Smooth muscle cell (in vitro differentiated cells): ENCODE measurements around the gene NHLH1. TPM values are rescaled to one million over a fixed set of nuclear protein-coding genes. Genes with fewer than 3 reads are reported as not detected.

Experiments used
- DNase-seq: peaks from one replicate; lab custom pipeline; 2025; ENCODE audit not compliant: unreplicated experiment; lab: John Stamatoyannopoulos, UW
- H2AFZ ChIP-seq: fragments of 200-600 bp; sonication (generic); 2 replicates; pipeline ENCODE4 v1.6.0; 2016; ENCODE audit warnings: antibody characterized with exemption, low read depth, mild to moderate bottlenecking
- H3F3A ChIP-seq: fragments of 200-600 bp; sonication (generic); 2 replicates; pipeline ENCODE4 v1.6.0; 2017; ENCODE audit warnings: antibody characterized with exemption, low read depth
- H3K27ac ChIP-seq: fragments of 200-600 bp; sonication (generic); 2 replicates; pipeline ENCODE4 v1.5.1; 2016; ENCODE audit warnings: low read depth, mild to moderate bottlenecking
- H3K27me3 ChIP-seq: fragments of 200-600 bp; sonication (generic); 2 replicates; pipeline ENCODE4 v1.6.1; 2016; ENCODE audit warnings: low read depth, mild to moderate bottlenecking
- H3K36me3 ChIP-seq: fragments of 200-600 bp; sonication (generic); 2 replicates; pipeline ENCODE4 v1.5.1; 2016; ENCODE audit warnings: low read depth
- H3K4me1 ChIP-seq: fragments of 200-600 bp; sonication (generic); 2 replicates; pipeline ENCODE4 v1.5.1; 2016; ENCODE audit warnings: low read depth
- H3K4me2 ChIP-seq: fragments of 200-600 bp; sonication (generic); 2 replicates; pipeline ENCODE4 v1.6.0; 2016; ENCODE audit warnings: mild to moderate bottlenecking
- H3K4me3 ChIP-seq: fragments of 200-600 bp; sonication (generic); 2 replicates; pipeline ENCODE4 v1.5.1; 2016; ENCODE audit warnings: mild to moderate bottlenecking
- H3K79me2 ChIP-seq: fragments of 200-600 bp; sonication (generic); 2 replicates; pipeline ENCODE4 v1.6.0; 2016; ENCODE audit warnings: low read depth, mild to moderate bottlenecking
- H3K9ac ChIP-seq: fragments of 200-600 bp; sonication (generic); 2 replicates; pipeline ENCODE4 v1.6.0; 2016; ENCODE audit warnings: low read depth
- H3K9me3 ChIP-seq: fragments of 200-600 bp; sonication (generic); replicated peaks from 2 replicates; pipeline ENCODE4 v1.5.1; 2016; ENCODE audit warnings: low read depth
- H4K20me1 ChIP-seq: fragments of 200-600 bp; sonication (generic); 2 replicates; pipeline ENCODE4 v1.6.0; 2016; ENCODE audit warnings: low read depth
- CTCF ChIP-seq: fragments of 200-600 bp; sonication (generic); IDR thresholded peaks from 2 replicates; pipeline ENCODE4 v1.5.1; 2017; ENCODE audit warnings: borderline replicate concordance, mild to moderate bottlenecking, antibody characterized with exemption; ENCODE audit not compliant: insufficient read depth, poor library complexity, severe bottlenecking
- WGBS: methylation state at CpG from one replicate; pipeline ENCODE4 v1.1.7; 2016; ENCODE audit warnings: low lambda C conversion rate; 5-methylcytosine and 5-hydroxymethylcytosine counted together
- polyA plus RNA-seq: library from polyadenylated mRNA; unstranded; fragments of >200 nt; fragmentation: Nextera tagmentation; extraction: Ambion mirVana; gene quantifications from 2 replicates; pipeline ENCODE4 v1.2.1, GENCODE V29; 2016
- total RNA-seq: library from RNA; depleted of rRNA; stranded (reverse); fragments of >200 nt; gene quantifications from 2 replicates; pipeline ENCODE4 v1.2.3, GENCODE V29; 2014

NHLH1 gene
- total and polyA plus RNA-seq, 2 experiments from 2014 or later, result 0.27 TPM; not detected in 1

- Histone ChIP-seq H3K36me3 (peaks cover 65% of the 10 kb centered on the region), H3K4me1 (no peaks in the 10 kb centered on the region), H3K79me2 (peaks cover 95% of the 10 kb centered on the region), H2AFZ (no peak overlapping the region), H3K4me2 (no peak overlapping the region), H3K27ac (no peak overlapping the region), H3F3A (peaks cover 12% of the 10 kb centered on the region), H3K27me3 (no peaks in the 10 kb centered on the region), H3K9me3 (no peaks in the 10 kb centered on the region), H3K9ac (no peak overlapping the region), H4K20me1 (peaks cover 98% of the 10 kb centered on the region), H3K4me3 (no peak overlapping the region)
- no peak for TF ChIP-seq CTCF
- no peak for DNase-seq
- 92% methylated on average over 8 of the region's 8 CpGs for WGBS
Measured at GRCh38 chr1:160328184-160328583, 38.7 kb upstream of the NHLH1 start.

GRCh38 chr1:160330119-160330518, 36.8 kb upstream of the NHLH1 start:
- H3K79me2 ChIP-seq, result peaks cover 95% of the 10 kb centered on the region

GRCh38 chr1:160332516-160332915, 34.4 kb upstream of the NHLH1 start:
- H2AFZ ChIP-seq, result no peak overlapping the region
- no peak for DNase-seq
- H4K20me1 ChIP-seq, result peaks cover 98% of the 10 kb centered on the region
- peaks cover 97% of the 10 kb centered on the region for H3K79me2 ChIP-seq
- H3K9ac ChIP-seq, result no peak overlapping the region
- H3K4me2 ChIP-seq, result no peak overlapping the region
- no peak for TF ChIP-seq CTCF
- peaks cover 18% of the 10 kb centered on the region for H3F3A ChIP-seq
- H3K4me3 ChIP-seq, result no peak overlapping the region
- H3K36me3 ChIP-seq, result peaks cover 48% of the 10 kb centered on the region
- H3K4me1 ChIP-seq, result no peaks in the 10 kb centered on the region
- H3K9me3 ChIP-seq, result no peaks in the 10 kb centered on the region
- no peak overlapping the region for H3K27ac ChIP-seq
- no peaks in the 10 kb centered on the region for H3K27me3 ChIP-seq

More at GRCh38 chr1:160330119-160330518, 36.8 kb upstream of the NHLH1 start:
- H3K9ac ChIP-seq, result no peak overlapping the region
- no peak overlapping the region for H3K4me2 ChIP-seq
- peaks cover 21% of the 10 kb centered on the region for H3F3A ChIP-seq
- no peaks in the 10 kb centered on the region for H3K4me1 ChIP-seq
- H2AFZ ChIP-seq, result no peak overlapping the region
- no peaks in the 10 kb centered on the region for H3K9me3 ChIP-seq
- peaks cover 67% of the 10 kb centered on the region for H3K36me3 ChIP-seq
- no peak overlapping the region for H3K4me3 ChIP-seq
- H3K27ac ChIP-seq, result no peak overlapping the region
- H3K27me3 ChIP-seq, result no peaks in the 10 kb centered on the region
- DNase-seq, result no peak
- TF ChIP-seq CTCF, result no peak
- peaks cover 98% of the 10 kb centered on the region for H4K20me1 ChIP-seq

GRCh38 chr1:160338580-160338979, 28.3 kb upstream of the NHLH1 start:
- peaks cover 10% of the 10 kb centered on the region for H3F3A ChIP-seq
- H3K9me3 ChIP-seq, result no peaks in the 10 kb centered on the region
- H3K79me2 ChIP-seq, result peaks cover 100% of the 10 kb centered on the region
- no peaks in the 10 kb centered on the region for H3K27me3 ChIP-seq
- H4K20me1 ChIP-seq, result peaks cover 90% of the 10 kb centered on the region
- H3K4me3 ChIP-seq, result no peak overlapping the region
- H2AFZ ChIP-seq, result no peak overlapping the region
- no peak overlapping the region for H3K9ac ChIP-seq
- H3K27ac ChIP-seq, result peak overlapping the region; percentile 34
- TF ChIP-seq CTCF, result no peak
- peaks cover 18% of the 10 kb centered on the region for H3K4me1 ChIP-seq
- no peak for DNase-seq
- H3K36me3 ChIP-seq, result peaks cover 34% of the 10 kb centered on the region
- H3K4me2 ChIP-seq, result no peak overlapping the region
- 97% methylated on average over 4 of the region's 4 CpGs for WGBS
